Panc1 (cell line): Measurements from ENCODE around the gene CNST. TPM values are rescaled to one million over a fixed set of nuclear protein-coding genes. Genes with fewer than 3 reads are reported as not detected.

Experiments
- ATAC-seq: fragments of 200-7000 bp; cut with Tn5 transposase; 2 replicates; pipeline ENCODE4 v1.9.1; 2020; ENCODE audit warnings: mild to moderate bottlenecking, moderate library complexity
- BruUV-seq: library from RNA; stranded (reverse); fragments of 400-500 nt; replicated peaks from 2 replicates; lab custom pipeline; 2021; lab: Mats Ljungman, UMichigan
- CTCF ChIA-PET: fragments of 300-600 bp; sonication (Branson Sonifier 250); formaldehyde crosslinking; loops from one replicate; lab custom pipeline; 2022; ENCODE audit warnings: antibody characterized with exemption; lab: Charles Lee
- POLR2A ChIA-PET: fragments of 300-600 bp; sonication (Branson Sonifier 250); formaldehyde crosslinking; loops from one replicate; lab custom pipeline; 2022; ENCODE audit warnings: antibody characterized with exemption; lab: Charles Lee
- DNase-seq: peaks from one replicate; pipeline ENCODE4 v3.0.0-alpha.2; 2010; ENCODE audit warnings: low read depth, low spot score
- H3K27ac ChIP-seq: 2 replicates; pipeline ENCODE4 v1.5.1; 2011; ENCODE audit warnings: mild to moderate bottlenecking, low read length, inconsistent platforms
- H3K27me3 ChIP-seq: fragments of 200-500 bp; sonication (Bioruptor generic); 2 replicates; pipeline ENCODE4 v1.6.0; 2014; ENCODE audit warnings: low read length, inconsistent platforms; ENCODE audit not compliant: control insufficient read depth, insufficient read depth
- H3K36me3 ChIP-seq: fragments of 200-500 bp; sonication (Bioruptor generic); 2 replicates; pipeline ENCODE4 v1.5.1; 2014; ENCODE audit warnings: inconsistent platforms, mild to moderate bottlenecking, low read length, moderate library complexity; ENCODE audit not compliant: control insufficient read depth, insufficient read depth
- H3K4me1 ChIP-seq: 2 replicates; pipeline ENCODE4 v1.5.1; 2011; ENCODE audit warnings: inconsistent platforms, mild to moderate bottlenecking, low read length, moderate library complexity; ENCODE audit not compliant: control insufficient read depth, insufficient read depth
- H3K4me3 ChIP-seq, 2 experiments: 2 replicates each; pipeline ENCODE4 v1.5.1; 2011 to 2012; ENCODE audit warnings: low read depth in 2 of 2, low read length in 2 of 2, mild to moderate bottlenecking in 2 of 2, inconsistent platforms in 1 of 2, moderate library complexity in 1 of 2
- H3K9me3 ChIP-seq: fragments of 200-500 bp; sonication (Bioruptor generic); 2 replicates; pipeline ENCODE4 v1.5.1; 2014; ENCODE audit warnings: low read depth, mild to moderate bottlenecking, inconsistent platforms, low read length, moderate library complexity; ENCODE audit not compliant: control insufficient read depth, insufficient read depth
- POLR2AphosphoS5 ChIP-seq: IDR thresholded peaks from 2 replicates; pipeline ENCODE4 v1.6.1; 2012; ENCODE audit warnings: mild to moderate bottlenecking, low read depth, low read length, moderate library complexity
- SIN3A ChIP-seq: IDR thresholded peaks from 2 replicates; pipeline ENCODE4 v1.6.1; 2012; ENCODE audit warnings: low read depth, mild to moderate bottlenecking, low read length, moderate library complexity, borderline replicate concordance; ENCODE audit not compliant: insufficient read depth
- TCF7L2 ChIP-seq: IDR thresholded peaks from 2 replicates; pipeline ENCODE4 v1.6.1; 2011; ENCODE audit warnings: mild to moderate bottlenecking, low read depth, low read length, inconsistent platforms
- in situ Hi-C: cut with HindIII; loops from 2 replicates; pipeline ENCODE4 v1.10.0; 2016; ENCODE audit warnings: low sequenced_read_pairs, low pct_unique_long_range_greater_than_20kb
- intact Hi-C: fragments of 100-400 bp; cut with micrococcal nuclease; formaldehyde crosslinking; loops from one replicate; pipeline ENCODE4 v1.10.0; 2022; ENCODE audit not compliant: unreplicated experiment
- total RNA-seq: library from RNA; stranded (reverse); gene quantifications from one replicate; pipeline ENCODE4 v1.2.1, GENCODE V29; 2021; ENCODE audit not compliant: unreplicated experiment
- TF ChIP-seq, protein P1 (sequence below), 2 experiments: IDR thresholded peaks; 2 replicates each; pipeline ENCODE4 v1.6.1; 2011 to 2012; ENCODE audit warnings: low read depth in 2 of 2, control low read depth in 1 of 2, low read length in 1 of 2, mild to moderate bottlenecking in 1 of 2, moderate library complexity in 1 of 2; ENCODE audit not compliant: insufficient read depth in 1 of 2
- TF ChIP-seq, protein P2 (sequence below): fragments of 450-650 bp; IDR thresholded peaks from 2 replicates; pipeline ENCODE4 v1.5.1; 2017; ENCODE audit warnings: mild to moderate bottlenecking

CNST gene
- total RNA-seq, 1 experiment from 2014 or later: 18.5 TPM

DNA sequence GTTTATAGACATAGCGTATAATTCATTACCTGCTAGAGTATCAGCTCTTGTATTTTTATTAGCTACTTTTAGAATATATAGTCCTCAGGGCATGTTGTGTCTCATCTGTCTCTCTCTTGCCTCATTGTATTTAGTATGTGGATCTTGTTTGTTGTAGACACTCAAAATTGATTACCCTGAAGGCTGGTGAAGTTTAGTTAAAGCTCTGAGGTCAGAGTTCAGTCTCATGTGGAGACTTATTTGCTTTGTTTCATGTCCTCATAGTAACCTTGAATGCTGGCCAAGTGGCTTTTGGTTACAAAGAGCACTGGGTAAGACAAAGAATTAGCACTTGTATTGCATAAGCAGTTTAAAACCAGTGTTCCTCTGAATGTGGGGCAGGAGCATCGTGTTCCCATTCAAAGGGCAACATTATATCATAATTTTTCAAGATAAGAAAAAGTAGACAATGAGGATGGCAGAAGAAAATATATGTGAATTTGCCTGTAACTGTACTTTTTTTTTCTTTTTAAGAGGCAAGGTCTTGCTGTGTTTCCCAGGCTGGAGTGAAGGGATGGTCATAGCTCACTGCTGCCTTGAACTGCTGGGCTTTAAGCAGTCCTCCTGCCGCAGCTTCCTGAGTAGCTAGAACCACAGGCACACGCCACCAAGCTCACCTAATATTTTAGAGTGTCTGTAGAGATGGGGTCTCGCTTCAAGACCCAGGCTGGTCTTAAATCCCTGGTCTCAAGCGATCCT is 17.4 kb downstream of the CNST start:
- intact Hi-C loops (no loop called here), in situ Hi-C loops (no loop called here)
- Histone ChIP-seq H3K27me3 (no peaks in the 10 kb centered on the region), H3K4me3 (no peak overlapping the region), H3K9me3 (no peaks in the 10 kb centered on the region), H3K4me1 (peaks cover 20% of the 10 kb centered on the region), H3K27ac (no peak overlapping the region; the same call in 1 of the 2 replicates), H3K36me3 (no peaks in the 10 kb centered on the region)
- DNase-seq (no peak), ATAC-seq (no peak)
- ChIA-PET CTCF (no interaction called here), POLR2A (no interaction called here)
- TF ChIP-seq, protein P1, sequence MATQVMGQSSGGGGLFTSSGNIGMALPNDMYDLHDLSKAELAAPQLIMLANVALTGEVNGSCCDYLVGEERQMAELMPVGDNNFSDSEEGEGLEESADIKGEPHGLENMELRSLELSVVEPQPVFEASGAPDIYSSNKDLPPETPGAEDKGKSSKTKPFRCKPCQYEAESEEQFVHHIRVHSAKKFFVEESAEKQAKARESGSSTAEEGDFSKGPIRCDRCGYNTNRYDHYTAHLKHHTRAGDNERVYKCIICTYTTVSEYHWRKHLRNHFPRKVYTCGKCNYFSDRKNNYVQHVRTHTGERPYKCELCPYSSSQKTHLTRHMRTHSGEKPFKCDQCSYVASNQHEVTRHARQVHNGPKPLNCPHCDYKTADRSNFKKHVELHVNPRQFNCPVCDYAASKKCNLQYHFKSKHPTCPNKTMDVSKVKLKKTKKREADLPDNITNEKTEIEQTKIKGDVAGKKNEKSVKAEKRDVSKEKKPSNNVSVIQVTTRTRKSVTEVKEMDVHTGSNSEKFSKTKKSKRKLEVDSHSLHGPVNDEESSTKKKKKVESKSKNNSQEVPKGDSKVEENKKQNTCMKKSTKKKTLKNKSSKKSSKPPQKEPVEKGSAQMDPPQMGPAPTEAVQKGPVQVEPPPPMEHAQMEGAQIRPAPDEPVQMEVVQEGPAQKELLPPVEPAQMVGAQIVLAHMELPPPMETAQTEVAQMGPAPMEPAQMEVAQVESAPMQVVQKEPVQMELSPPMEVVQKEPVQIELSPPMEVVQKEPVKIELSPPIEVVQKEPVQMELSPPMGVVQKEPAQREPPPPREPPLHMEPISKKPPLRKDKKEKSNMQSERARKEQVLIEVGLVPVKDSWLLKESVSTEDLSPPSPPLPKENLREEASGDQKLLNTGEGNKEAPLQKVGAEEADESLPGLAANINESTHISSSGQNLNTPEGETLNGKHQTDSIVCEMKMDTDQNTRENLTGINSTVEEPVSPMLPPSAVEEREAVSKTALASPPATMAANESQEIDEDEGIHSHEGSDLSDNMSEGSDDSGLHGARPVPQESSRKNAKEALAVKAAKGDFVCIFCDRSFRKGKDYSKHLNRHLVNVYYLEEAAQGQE (IDR thresholded peaks at IDR 0.05; ENCODE audit: insufficient read depth in 1 of 2, low read depth in 2 of 2, low read length in 1 of 2): no peak
- TF ChIP-seq SIN3A (no peak), TCF7L2 (no peak), POLR2AphosphoS5 (no peak)
- TF ChIP-seq, protein P2, sequence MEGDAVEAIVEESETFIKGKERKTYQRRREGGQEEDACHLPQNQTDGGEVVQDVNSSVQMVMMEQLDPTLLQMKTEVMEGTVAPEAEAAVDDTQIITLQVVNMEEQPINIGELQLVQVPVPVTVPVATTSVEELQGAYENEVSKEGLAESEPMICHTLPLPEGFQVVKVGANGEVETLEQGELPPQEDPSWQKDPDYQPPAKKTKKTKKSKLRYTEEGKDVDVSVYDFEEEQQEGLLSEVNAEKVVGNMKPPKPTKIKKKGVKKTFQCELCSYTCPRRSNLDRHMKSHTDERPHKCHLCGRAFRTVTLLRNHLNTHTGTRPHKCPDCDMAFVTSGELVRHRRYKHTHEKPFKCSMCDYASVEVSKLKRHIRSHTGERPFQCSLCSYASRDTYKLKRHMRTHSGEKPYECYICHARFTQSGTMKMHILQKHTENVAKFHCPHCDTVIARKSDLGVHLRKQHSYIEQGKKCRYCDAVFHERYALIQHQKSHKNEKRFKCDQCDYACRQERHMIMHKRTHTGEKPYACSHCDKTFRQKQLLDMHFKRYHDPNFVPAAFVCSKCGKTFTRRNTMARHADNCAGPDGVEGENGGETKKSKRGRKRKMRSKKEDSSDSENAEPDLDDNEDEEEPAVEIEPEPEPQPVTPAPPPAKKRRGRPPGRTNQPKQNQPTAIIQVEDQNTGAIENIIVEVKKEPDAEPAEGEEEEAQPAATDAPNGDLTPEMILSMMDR: no peak
- BruUV-seq: no TSS peak

- Histone ChIP-seq H3K36me3 (no peaks in the 10 kb centered on the region), H3K27ac (no peak overlapping the region), H3K9me3 (no peaks in the 10 kb centered on the region), H3K27me3 (no peaks in the 10 kb centered on the region), H3K4me3 (no peak overlapping the region), H3K4me1 (peaks cover 19% of the 10 kb centered on the region)
- 0 out of 2 replicates have a peak, but pooled peaks have one; percentile 65 for ATAC-seq
- TF ChIP-seq TCF7L2: no peak
- TF ChIP-seq, protein P2: no peak
- TF ChIP-seq POLR2AphosphoS5: no peak
- TF ChIP-seq SIN3A: no peak
- TF ChIP-seq, protein P1 (IDR thresholded peaks at IDR 0.05; ENCODE audit: insufficient read depth in 1 of 2, low read depth in 2 of 2, low read length in 1 of 2): no peak
- ChIA-PET POLR2A (no interaction called here), CTCF (no interaction called here)
- DNase-seq: no peak
- intact Hi-C loops: no loop called here
- no TSS peak for BruUV-seq
- in situ Hi-C loops: no loop called here
Measured at GRCh38 chr1:246587032-246587431, 20.8 kb downstream of the CNST start.
